MM.1S (cell line): ENCODE data around the gene SERPINA4.

Experiments
- DNase-seq: peaks from one replicate; pipeline ENCODE4 v3.0.0-alpha.2; 2015
- H2AFZ ChIP-seq: fragments of 300-600 bp; sonication (generic); 2 replicates; pipeline ENCODE4 v1.6.0; 2016; ENCODE audit warnings: antibody characterized with exemption, low read length
- H3F3A ChIP-seq: fragments of 300-600 bp; sonication (generic); 2 replicates; pipeline ENCODE4 v1.6.1; 2016; ENCODE audit warnings: mild to moderate bottlenecking, antibody characterized with exemption, low read length, moderate library complexity, mixed read lengths; ENCODE audit not compliant: insufficient read depth
- H3K27ac ChIP-seq: fragments of 300-600 bp; sonication (generic); 2 replicates; pipeline ENCODE4 v1.5.1; 2016; ENCODE audit warnings: mild to moderate bottlenecking, low read length
- H3K27me3 ChIP-seq: fragments of 300-600 bp; sonication (generic); replicated peaks from 2 replicates; pipeline ENCODE4 v1.6.0; 2016; ENCODE audit warnings: low read length; ENCODE audit not compliant: insufficient read depth
- H3K36me3 ChIP-seq: fragments of 300-600 bp; sonication (generic); replicated peaks from 2 replicates; pipeline ENCODE4 v1.6.1; 2016; ENCODE audit warnings: mild to moderate bottlenecking, low read length, mixed read lengths; ENCODE audit not compliant: insufficient read depth
- H3K4me1 ChIP-seq: fragments of 300-600 bp; sonication (generic); 2 replicates; pipeline ENCODE4 v1.6.1; 2016; ENCODE audit warnings: low read length, mixed read lengths
- H3K4me2 ChIP-seq: fragments of 300-600 bp; sonication (generic); 2 replicates; pipeline ENCODE4 v1.6.0; 2016; ENCODE audit warnings: low read depth, low read length
- H3K4me3 ChIP-seq: fragments of 300-600 bp; sonication (generic); 2 replicates; pipeline ENCODE4 v1.5.1; 2016; ENCODE audit warnings: low read length, mixed read lengths
- H3K79me2 ChIP-seq: fragments of 300-600 bp; sonication (generic); 2 replicates; pipeline ENCODE4 v1.6.1; 2016; ENCODE audit warnings: mixed run types, low read length, mixed read lengths
- H3K9ac ChIP-seq: fragments of 300-600 bp; sonication (generic); 2 replicates; pipeline ENCODE4 v1.6.1; 2016; ENCODE audit warnings: low read length, mixed read lengths
- H3K9me2 ChIP-seq: fragments of 300-600 bp; sonication (generic); replicated peaks from 2 replicates; pipeline ENCODE4 v1.6.1; 2016; ENCODE audit warnings: mild to moderate bottlenecking, low read length, mixed read lengths; ENCODE audit not compliant: insufficient read depth
- H3K9me3 ChIP-seq: fragments of 300-600 bp; sonication (generic); replicated peaks from 2 replicates; pipeline ENCODE4 v1.6.1; 2016; ENCODE audit warnings: mild to moderate bottlenecking, low read length, mixed read lengths; ENCODE audit not compliant: insufficient read depth
- H4K20me1 ChIP-seq: fragments of 300-600 bp; sonication (generic); 2 replicates; pipeline ENCODE4 v1.6.1; 2016; ENCODE audit warnings: mild to moderate bottlenecking, low read length, moderate library complexity, mixed read lengths; ENCODE audit not compliant: insufficient read depth
- CTCF ChIP-seq: fragments of 300-600 bp; sonication (generic); IDR thresholded peaks from 2 replicates; pipeline ENCODE4 v1.5.1; 2016; ENCODE audit warnings: antibody characterized with exemption, low read length, mixed read lengths
- EZH2 ChIP-seq: fragments of 300-600 bp; sonication (generic); optimal IDR thresholded peaks from 2 replicates; pipeline ENCODE3; 2017; ENCODE audit warnings: low read depth, mild to moderate bottlenecking, antibody characterized with exemption, low read length, mixed read lengths
- EZH2phosphoT487 ChIP-seq: fragments of 300-600 bp; sonication (generic); IDR thresholded peaks from 2 replicates; pipeline ENCODE4 v1.6.1; 2018; ENCODE audit warnings: antibody characterized with exemption, low read length

Gene SERPINA4

DNA sequence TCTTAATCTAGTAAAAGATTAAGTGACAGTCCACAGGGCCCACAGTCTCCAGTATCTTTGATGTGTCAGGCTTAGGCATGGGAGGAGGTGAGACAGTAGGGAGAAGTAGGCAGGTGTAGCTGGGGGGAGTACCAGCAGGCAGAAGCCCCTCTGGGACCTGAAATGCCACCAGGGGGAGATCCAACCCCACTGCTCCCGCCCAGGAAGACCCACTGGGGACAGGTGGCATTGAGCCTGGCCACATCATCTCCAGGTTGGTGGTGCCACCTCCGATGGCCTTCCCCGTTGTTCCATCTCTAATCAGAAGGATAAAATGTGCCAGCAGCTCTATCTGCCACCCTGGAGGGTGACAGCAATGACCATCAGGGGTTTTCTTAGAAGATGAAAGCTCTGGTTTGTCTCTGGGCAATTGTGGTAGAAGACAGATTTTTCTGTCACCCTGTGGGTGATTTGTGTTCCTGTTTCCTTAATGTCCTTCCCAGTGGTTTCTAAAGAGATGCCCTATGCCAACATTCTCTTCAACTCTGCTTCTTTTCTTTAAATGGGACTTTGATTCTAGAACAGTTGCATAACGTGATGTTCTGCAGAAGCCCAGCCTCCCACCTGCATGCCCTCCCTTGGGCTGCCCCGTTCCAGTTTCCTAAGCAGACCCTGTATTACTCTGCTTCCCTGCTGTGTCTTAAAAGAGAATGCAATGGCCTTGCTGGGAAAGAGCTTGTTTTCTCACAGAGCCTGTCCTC lies 39.7 kb upstream of the SERPINA4 start:
- Histone ChIP-seq H3K4me1 (no peaks in the 10 kb centered on the region), H3K27me3 (no peaks in the 10 kb centered on the region), H3K9me3 (no peaks in the 10 kb centered on the region), H3K36me3 (no peaks in the 10 kb centered on the region), H3K4me3 (no peak overlapping the region), H3K4me2 (no peak overlapping the region), H3K27ac (no peak overlapping the region), H3F3A (no peaks in the 10 kb centered on the region), H2AFZ (no peak overlapping the region), H3K79me2 (no peaks in the 10 kb centered on the region), H3K9me2 (no peaks in the 10 kb centered on the region), H4K20me1 (no peaks in the 10 kb centered on the region), H3K9ac (no peak overlapping the region)
- TF ChIP-seq CTCF (no peak), EZH2 (no peak), EZH2phosphoT487 (no peak)
- DNase-seq, result no peak

DNA sequence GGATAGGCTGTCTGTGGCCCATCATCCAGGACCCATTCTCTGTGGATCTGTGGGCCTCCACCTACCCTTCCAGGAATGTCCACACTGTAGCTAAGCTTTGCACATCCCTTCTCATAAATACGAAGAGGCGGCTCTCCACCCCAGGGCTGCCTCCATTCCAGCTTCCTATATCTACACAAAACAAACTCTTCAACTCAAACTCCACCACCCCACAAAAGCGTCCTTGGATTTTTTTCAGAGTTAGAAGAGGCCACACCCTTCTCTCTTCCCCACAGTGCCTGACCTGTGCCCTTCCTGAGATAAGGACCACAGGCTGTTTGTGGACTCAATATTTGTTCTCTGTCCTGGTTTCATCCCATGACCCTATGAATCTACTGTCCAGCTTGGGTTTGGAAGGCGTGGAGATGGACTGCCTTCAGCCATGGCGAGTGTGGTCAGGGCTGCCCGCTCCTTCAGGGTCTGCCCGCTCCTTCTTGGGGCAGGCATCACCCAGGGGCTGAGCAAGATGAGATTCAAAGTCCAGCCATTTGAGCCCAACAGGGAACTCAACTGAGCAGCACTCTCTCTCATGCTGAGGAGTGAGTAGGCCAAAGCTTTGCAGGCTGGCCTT lies 39.0 kb upstream of the SERPINA4 start:
- DNase-seq, result no peak
- H4K20me1 ChIP-seq, result no peaks in the 10 kb centered on the region
- no peaks in the 10 kb centered on the region for H3K9me3 ChIP-seq
- H3K4me1 ChIP-seq, result no peaks in the 10 kb centered on the region
- no peaks in the 10 kb centered on the region for H3F3A ChIP-seq
- TF ChIP-seq CTCF (no peak), EZH2phosphoT487 (no peak), EZH2 (no peak)
- no peak overlapping the region for H3K27ac ChIP-seq
- no peaks in the 10 kb centered on the region for H3K27me3 ChIP-seq
- H3K4me3 ChIP-seq, result no peak overlapping the region
- H3K9ac ChIP-seq, result no peak overlapping the region
- H3K79me2 ChIP-seq, result no peaks in the 10 kb centered on the region
- no peak overlapping the region for H3K4me2 ChIP-seq
- H2AFZ ChIP-seq, result no peak overlapping the region
- H3K9me2 ChIP-seq, result no peaks in the 10 kb centered on the region
- no peaks in the 10 kb centered on the region for H3K36me3 ChIP-seq

DNA sequence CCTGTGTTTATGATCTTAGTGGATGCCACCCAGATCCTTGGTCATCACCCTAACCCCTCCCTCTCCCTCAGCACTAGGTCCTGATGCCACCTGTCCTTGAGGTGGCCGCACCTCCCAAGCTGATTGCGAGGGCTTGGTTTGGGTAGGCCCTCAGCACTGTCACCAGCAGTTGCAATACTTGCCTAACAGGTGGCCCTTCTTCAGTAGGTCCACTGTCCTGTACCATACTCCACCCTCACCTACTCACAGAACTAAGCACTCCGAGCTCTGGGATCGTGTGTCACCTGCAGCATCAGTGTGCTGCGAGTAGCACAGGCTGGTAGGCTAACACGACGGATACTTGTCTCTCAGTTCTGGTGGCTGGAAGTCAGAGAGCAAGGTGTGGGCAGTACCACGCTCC lies 38.0 kb upstream of the SERPINA4 start:
- DNase-seq, result no peak
- no peak overlapping the region for H3K9ac ChIP-seq
- H3K9me3 ChIP-seq, result no peaks in the 10 kb centered on the region
- H3K27me3 ChIP-seq, result no peaks in the 10 kb centered on the region
- H3K4me1 ChIP-seq, result no peaks in the 10 kb centered on the region
- no peak overlapping the region for H3K27ac ChIP-seq
- H3K36me3 ChIP-seq, result no peaks in the 10 kb centered on the region
- no peaks in the 10 kb centered on the region for H3K79me2 ChIP-seq
- H3K9me2 ChIP-seq, result no peaks in the 10 kb centered on the region
- no peak overlapping the region for H2AFZ ChIP-seq
- H3K4me3 ChIP-seq, result no peak overlapping the region
- no peak for TF ChIP-seq EZH2phosphoT487
- no peak for TF ChIP-seq EZH2
- TF ChIP-seq CTCF, result no peak
- H3K4me2 ChIP-seq, result no peak overlapping the region
- no peaks in the 10 kb centered on the region for H3F3A ChIP-seq
- H4K20me1 ChIP-seq, result no peaks in the 10 kb centered on the region
